HG02840 (cell line): Measurements from ENCODE around the gene LRSAM1.

ENCODE experiments used
- ATAC-seq: cut with Tn5 transposase; IDR thresholded peaks from one replicate; pipeline ENCODE4 v1.9.1; 2021; ENCODE audit warnings: mild to moderate bottlenecking, moderate library complexity, moderate number of reproducible peaks; ENCODE audit not compliant: unreplicated experiment, low FRiP score

The LRSAM1 gene

GRCh38 chr9:127546125-127546832, 95.0 kb downstream of the LRSAM1 start:
- ATAC-seq, result no peak

GRCh38 chr9:127548352-127548881, 97.1 kb downstream of the LRSAM1 start:
- no peak for ATAC-seq

DNA sequence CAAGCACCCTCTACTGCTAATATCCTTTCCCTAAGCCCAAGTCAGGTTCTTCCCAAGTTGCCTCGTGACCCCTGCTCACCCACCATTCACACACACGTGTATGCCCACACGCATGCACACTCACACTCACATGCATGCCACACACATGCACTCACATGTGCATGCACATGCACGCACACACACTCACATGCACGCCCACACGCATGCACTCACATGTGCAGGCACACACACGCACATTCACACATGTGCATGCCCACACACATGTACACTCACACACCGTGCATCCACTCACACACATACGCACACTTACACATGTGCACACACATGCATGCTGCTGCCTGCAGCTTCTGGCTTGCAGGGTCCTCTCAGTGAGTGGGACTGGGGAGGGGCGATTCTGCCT, 97.9 kb downstream of the LRSAM1 start:
- no peak for ATAC-seq

- ATAC-seq, result no peak
Measured at GRCh38 chr9:127549751-127550150, 98.4 kb downstream of the LRSAM1 start.

- no peak for ATAC-seq
Measured at GRCh38 chr9:127550282-127550681, 99.0 kb downstream of the LRSAM1 start.

DNA sequence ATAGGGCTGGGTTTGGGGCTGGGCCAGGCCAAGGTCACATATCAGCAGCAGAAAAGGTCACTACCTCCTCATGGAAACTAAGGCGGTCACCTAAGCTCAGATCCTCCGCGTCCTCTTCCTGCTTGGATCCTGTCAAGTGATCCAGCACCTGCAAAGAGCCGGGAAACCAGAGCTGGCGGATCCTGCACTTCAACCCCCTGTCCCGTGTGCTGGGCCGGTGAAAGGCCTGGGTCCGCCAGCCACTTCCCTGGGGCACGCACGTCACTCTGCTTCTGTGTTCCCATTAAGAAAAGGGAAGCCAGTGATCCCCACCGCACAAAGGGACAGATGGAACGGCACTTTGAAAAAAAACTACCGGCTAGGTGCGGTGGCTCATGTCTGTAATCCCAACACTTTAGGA, 99.4 kb downstream of the LRSAM1 start:
- ATAC-seq, result no peak
